Suppressor macrophage treated with lipopolysaccharide for 1 hour (primary cell): ENCODE data around the gene PPP1R1C.
A peak's percentile ranks its signal among the peaks of the same experiment; 100 is the strongest.

Experiments
- DNase-seq, 3 donors: peaks; one replicate each; pipeline ENCODE4 v3.0.0-alpha.2; 2020 to 2022

PPP1R1C gene

GRCh38 chr2:182064019-182064778 lies 78.5 kb downstream of the PPP1R1C start:
- DNase-seq = no peak

- DNase-seq = peak in 2 of 3 donors; percentile 11 to 31
Measured at GRCh38 chr2:182066400-182067087, 80.9 kb downstream of the PPP1R1C start.

GRCh38 chr2:182067393-182067792 lies 81.7 kb downstream of the PPP1R1C start:
- DNase-seq = no peak

- no peak for DNase-seq
Measured at GRCh38 chr2:182068811-182069210, 83.2 kb downstream of the PPP1R1C start.

- DNase-seq = no peak
Measured at GRCh38 chr2:182069416-182069815, 83.8 kb downstream of the PPP1R1C start.

GRCh38 chr2:182069908-182070307 lies 84.3 kb downstream of the PPP1R1C start:
- no peak for DNase-seq

GRCh38 chr2:182070736-182071135 lies 85.1 kb downstream of the PPP1R1C start:
- no peak for DNase-seq

GRCh38 chr2:182072861-182073260 lies 87.2 kb downstream of the PPP1R1C start:
- no peak for DNase-seq

GRCh38 chr2:182073613-182074012 lies 88.0 kb downstream of the PPP1R1C start:
- DNase-seq = no peak

GRCh38 chr2:182077023-182077422 lies 91.4 kb downstream of the PPP1R1C start:
- no peak for DNase-seq

GRCh38 chr2:182077448-182078142 lies 91.9 kb downstream of the PPP1R1C start:
- peak; percentile 82 to 88 (median 85) for DNase-seq

- no peak for DNase-seq
Measured at GRCh38 chr2:182078988-182079602, 93.4 kb downstream of the PPP1R1C start.

- peak; percentile 15 to 57 (median 49) for DNase-seq
Measured at GRCh38 chr2:182080493-182080892, 94.8 kb downstream of the PPP1R1C start.

GRCh38 chr2:182081602-182082260 lies 96.1 kb downstream of the PPP1R1C start:
- DNase-seq = no peak

- no peak for DNase-seq
Measured at GRCh38 chr2:182088681-182089320, 103.1 kb downstream of the PPP1R1C start.

- no peak for DNase-seq
Measured at GRCh38 chr2:182090486-182090885, 104.8 kb downstream of the PPP1R1C start.

GRCh38 chr2:182097571-182098164 lies 112.0 kb downstream of the PPP1R1C start:
- DNase-seq = no peak

- DNase-seq = no peak
Measured at GRCh38 chr2:182098648-182099047, 113.0 kb downstream of the PPP1R1C start.

GRCh38 chr2:182101263-182101662 lies 115.6 kb downstream of the PPP1R1C start:
- DNase-seq = peak in 2 of 3 donors; percentile 21 to 25

GRCh38 chr2:182103526-182103925 lies 117.9 kb downstream of the PPP1R1C start:
- DNase-seq = no peak

- no peak for DNase-seq
Measured at GRCh38 chr2:182110347-182110746, 124.7 kb downstream of the PPP1R1C start.

- DNase-seq = no peak
Measured at GRCh38 chr2:182113334-182113733, 127.7 kb downstream of the PPP1R1C start.
